Measurements from ENCODE around the gene PLXNA2.

PLXNA2 gene

GRCh38 chr1:208118841-208119606 lies 125.2 kb downstream of the PLXNA2 start:
- DNase-seq (ENCODE audit: low spot score), result no peak
- FAIRE-seq, result no peak

- no peak for FAIRE-seq
- no peak for DNase-seq (ENCODE audit: low spot score)
Measured at GRCh38 chr1:208118306-208118705, 125.9 kb downstream of the PLXNA2 start.

GRCh38 chr1:208117826-208118225 lies 126.4 kb downstream of the PLXNA2 start:
- FAIRE-seq (no peak), DNase-seq (ENCODE audit: low spot score) (no peak)

- DNase-seq (ENCODE audit: low spot score), result no peak
- FAIRE-seq, result no peak
Measured at GRCh38 chr1:208117409-208117808, 126.8 kb downstream of the PLXNA2 start.

GRCh38 chr1:208115924-208116640 lies 128.1 kb downstream of the PLXNA2 start:
- DNase-seq (ENCODE audit: low spot score) (no peak), FAIRE-seq (no peak)

- DNase-seq (ENCODE audit: low spot score) (no peak), FAIRE-seq (no peak)
Measured at GRCh38 chr1:208113011-208113410, 131.2 kb downstream of the PLXNA2 start.

GRCh38 chr1:208112401-208112800 lies 131.8 kb downstream of the PLXNA2 start:
- DNase-seq (ENCODE audit: low spot score) (no peak), FAIRE-seq (peak; percentile 42)

GRCh38 chr1:208111646-208112190 lies 132.5 kb downstream of the PLXNA2 start:
- no peak for DNase-seq (ENCODE audit: low spot score)
- FAIRE-seq, result no peak

- DNase-seq (ENCODE audit: low spot score) (no peak), FAIRE-seq (no peak)
Measured at GRCh38 chr1:208110296-208110695, 133.9 kb downstream of the PLXNA2 start.

- no peak for DNase-seq (ENCODE audit: low spot score)
- FAIRE-seq, result no peak
Measured at GRCh38 chr1:208108646-208109330, 135.4 kb downstream of the PLXNA2 start.

- FAIRE-seq (no peak), DNase-seq (ENCODE audit: low spot score) (peak; percentile 19)
Measured at GRCh38 chr1:208108213-208108608, 136.0 kb downstream of the PLXNA2 start.

GRCh38 chr1:208107425-208108212 lies 136.6 kb downstream of the PLXNA2 start:
- FAIRE-seq (no peak), DNase-seq (ENCODE audit: low spot score) (peak; percentile 57)

GRCh38 chr1:208106218-208106617 lies 138.0 kb downstream of the PLXNA2 start:
- DNase-seq (ENCODE audit: low spot score) (no peak), FAIRE-seq (no peak)

- DNase-seq (ENCODE audit: low spot score) (no peak), FAIRE-seq (no peak)
Measured at GRCh38 chr1:208105756-208106155, 138.4 kb downstream of the PLXNA2 start.

GRCh38 chr1:208103597-208104513 lies 140.3 kb downstream of the PLXNA2 start:
- no peak for DNase-seq (ENCODE audit: low spot score)
- FAIRE-seq, result no peak

- FAIRE-seq (no peak), DNase-seq (ENCODE audit: low spot score) (no peak)
Measured at GRCh38 chr1:208101661-208102431, 142.3 kb downstream of the PLXNA2 start.

- FAIRE-seq (no peak), DNase-seq (ENCODE audit: low spot score) (no peak)
Measured at GRCh38 chr1:208100906-208101305, 143.3 kb downstream of the PLXNA2 start.

GRCh38 chr1:208100106-208100505 lies 144.1 kb downstream of the PLXNA2 start:
- FAIRE-seq (no peak), DNase-seq (ENCODE audit: low spot score) (no peak)

GRCh38 chr1:208098773-208099172 lies 145.4 kb downstream of the PLXNA2 start:
- DNase-seq (ENCODE audit: low spot score) (no peak), FAIRE-seq (no peak)

Measured in urothelium cell line (cell line).